Measurements from ENCODE around the gene PPP1R12B.

DNA sequence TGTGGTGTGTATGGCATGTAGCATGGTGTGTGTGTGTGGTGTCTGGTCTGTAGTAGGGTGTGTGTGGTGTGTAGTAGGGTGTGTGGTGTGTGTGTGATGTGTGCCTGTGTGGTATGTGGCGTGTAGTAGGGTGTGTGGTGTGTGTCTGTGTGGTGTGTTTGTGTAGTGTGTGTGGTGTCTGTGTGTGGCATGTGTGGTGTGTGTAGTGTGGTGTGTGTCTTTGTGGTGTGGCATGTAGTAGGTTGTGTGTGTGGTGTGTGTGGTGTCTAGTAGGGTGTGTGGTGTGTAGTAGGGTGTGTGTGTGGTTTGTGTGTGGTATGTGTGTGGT is 276.2 kb downstream of the PPP1R12B start:
- no peak for TF ChIP-seq POLR2AphosphoS5 (IDR thresholded peaks at IDR 0.05; ENCODE audit: low read depth)
- TF ChIP-seq, protein P1, sequence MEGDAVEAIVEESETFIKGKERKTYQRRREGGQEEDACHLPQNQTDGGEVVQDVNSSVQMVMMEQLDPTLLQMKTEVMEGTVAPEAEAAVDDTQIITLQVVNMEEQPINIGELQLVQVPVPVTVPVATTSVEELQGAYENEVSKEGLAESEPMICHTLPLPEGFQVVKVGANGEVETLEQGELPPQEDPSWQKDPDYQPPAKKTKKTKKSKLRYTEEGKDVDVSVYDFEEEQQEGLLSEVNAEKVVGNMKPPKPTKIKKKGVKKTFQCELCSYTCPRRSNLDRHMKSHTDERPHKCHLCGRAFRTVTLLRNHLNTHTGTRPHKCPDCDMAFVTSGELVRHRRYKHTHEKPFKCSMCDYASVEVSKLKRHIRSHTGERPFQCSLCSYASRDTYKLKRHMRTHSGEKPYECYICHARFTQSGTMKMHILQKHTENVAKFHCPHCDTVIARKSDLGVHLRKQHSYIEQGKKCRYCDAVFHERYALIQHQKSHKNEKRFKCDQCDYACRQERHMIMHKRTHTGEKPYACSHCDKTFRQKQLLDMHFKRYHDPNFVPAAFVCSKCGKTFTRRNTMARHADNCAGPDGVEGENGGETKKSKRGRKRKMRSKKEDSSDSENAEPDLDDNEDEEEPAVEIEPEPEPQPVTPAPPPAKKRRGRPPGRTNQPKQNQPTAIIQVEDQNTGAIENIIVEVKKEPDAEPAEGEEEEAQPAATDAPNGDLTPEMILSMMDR (conservative IDR thresholded peaks at IDR 0.05; ENCODE audit: low read depth in 2 of 2) = no peak
- TF ChIP-seq EZH2 (IDR thresholded peaks at IDR 0.05; ENCODE audit: low read depth, unreplicated experiment) = no peak
- TF ChIP-seq CREB1 (CRISPR knock-in tag; IDR thresholded peaks at IDR 0.05; ENCODE audit: low read depth) = no peak
- TF ChIP-seq JUNB (IDR thresholded peaks at IDR 0.05; ENCODE audit: unreplicated experiment) = no peak
- TF ChIP-seq, protein P2, sequence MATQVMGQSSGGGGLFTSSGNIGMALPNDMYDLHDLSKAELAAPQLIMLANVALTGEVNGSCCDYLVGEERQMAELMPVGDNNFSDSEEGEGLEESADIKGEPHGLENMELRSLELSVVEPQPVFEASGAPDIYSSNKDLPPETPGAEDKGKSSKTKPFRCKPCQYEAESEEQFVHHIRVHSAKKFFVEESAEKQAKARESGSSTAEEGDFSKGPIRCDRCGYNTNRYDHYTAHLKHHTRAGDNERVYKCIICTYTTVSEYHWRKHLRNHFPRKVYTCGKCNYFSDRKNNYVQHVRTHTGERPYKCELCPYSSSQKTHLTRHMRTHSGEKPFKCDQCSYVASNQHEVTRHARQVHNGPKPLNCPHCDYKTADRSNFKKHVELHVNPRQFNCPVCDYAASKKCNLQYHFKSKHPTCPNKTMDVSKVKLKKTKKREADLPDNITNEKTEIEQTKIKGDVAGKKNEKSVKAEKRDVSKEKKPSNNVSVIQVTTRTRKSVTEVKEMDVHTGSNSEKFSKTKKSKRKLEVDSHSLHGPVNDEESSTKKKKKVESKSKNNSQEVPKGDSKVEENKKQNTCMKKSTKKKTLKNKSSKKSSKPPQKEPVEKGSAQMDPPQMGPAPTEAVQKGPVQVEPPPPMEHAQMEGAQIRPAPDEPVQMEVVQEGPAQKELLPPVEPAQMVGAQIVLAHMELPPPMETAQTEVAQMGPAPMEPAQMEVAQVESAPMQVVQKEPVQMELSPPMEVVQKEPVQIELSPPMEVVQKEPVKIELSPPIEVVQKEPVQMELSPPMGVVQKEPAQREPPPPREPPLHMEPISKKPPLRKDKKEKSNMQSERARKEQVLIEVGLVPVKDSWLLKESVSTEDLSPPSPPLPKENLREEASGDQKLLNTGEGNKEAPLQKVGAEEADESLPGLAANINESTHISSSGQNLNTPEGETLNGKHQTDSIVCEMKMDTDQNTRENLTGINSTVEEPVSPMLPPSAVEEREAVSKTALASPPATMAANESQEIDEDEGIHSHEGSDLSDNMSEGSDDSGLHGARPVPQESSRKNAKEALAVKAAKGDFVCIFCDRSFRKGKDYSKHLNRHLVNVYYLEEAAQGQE (IDR thresholded peaks at IDR 0.05; ENCODE audit: unreplicated experiment) = no peak
- TF ChIP-seq EZH2phosphoT487 (IDR thresholded peaks at IDR 0.05; ENCODE audit: unreplicated experiment) = no peak
- TF ChIP-seq STAT1 (IDR thresholded peaks at IDR 0.05; ENCODE audit: unreplicated experiment) = no peak
- no peak for TF ChIP-seq ZNF331 (CRISPR knock-in tag; IDR thresholded peaks at IDR 0.05; ENCODE audit: low read depth)
- TF ChIP-seq ZNF114 (CRISPR knock-in tag; IDR thresholded peaks at IDR 0.05) = no peak
